Measurements from ENCODE around the gene APEH. TPM values are rescaled to one million over a fixed set of nuclear protein-coding genes. Genes with fewer than 3 reads are reported as not detected.

The APEH gene
- total and polyA plus RNA-seq, 2 experiments from 2014 or later, result 170 to 264 TPM

- H3K27ac Mint-ChIP-seq, result no peak overlapping the region
- DNase-seq (ENCODE audit: low spot score) (no peak), ATAC-seq (no peak)
- no peaks in the 10 kb centered on the region for H3K9me2 ChIP-seq (ENCODE audit: insufficient read depth)
- no peak overlapping the region for H3K4me3 Mint-ChIP-seq
- H3K27me3 Mint-ChIP-seq (ENCODE audit: insufficient read depth, low read depth, poor library complexity), result peaks cover 1% of the 10 kb centered on the region
- H3K27me3 ChIP-seq (ENCODE audit: insufficient read depth), result no peaks in the 10 kb centered on the region
- no peaks in the 10 kb centered on the region for H3K79me2 ChIP-seq (replicated peaks; ENCODE audit: insufficient read depth)
- H3K9me3 Mint-ChIP-seq, result peaks cover 10% of the 10 kb centered on the region; the same call in 2 of the 3 replicates
- H3K4me2 ChIP-seq, result no peak overlapping the region
- no peaks in the 10 kb centered on the region for H3K36me3 ChIP-seq (ENCODE audit: insufficient read depth)
- peaks cover 15% of the 10 kb centered on the region; the same call in 2 of the 3 replicates for H3K36me3 Mint-ChIP-seq (ENCODE audit: low read depth)
- H4K20me1 ChIP-seq (replicated peaks; ENCODE audit: insufficient read depth), result no peaks in the 10 kb centered on the region; the same call in 1 of the 2 replicates
- no peak overlapping the region for H3K27ac ChIP-seq (ENCODE audit: low read depth)
- H3K4me1 ChIP-seq (ENCODE audit: insufficient read depth), result no peaks in the 10 kb centered on the region
- H2AFZ ChIP-seq, result no peak overlapping the region
- no peaks in the 10 kb centered on the region for H3K4me1 Mint-ChIP-seq
- TF ChIP-seq POLR2AphosphoS5 (IDR thresholded peaks at IDR 0.05; ENCODE audit: low read depth) (no peak), NANOG (IDR thresholded peaks at IDR 0.05; ENCODE audit: borderline replicate concordance) (no peak), ZNF331 (CRISPR knock-in tag; IDR thresholded peaks at IDR 0.05; ENCODE audit: low read depth) (no peak), JUNB (IDR thresholded peaks at IDR 0.05; ENCODE audit: unreplicated experiment) (no peak), EZH2phosphoT487 (IDR thresholded peaks at IDR 0.05; ENCODE audit: unreplicated experiment) (no peak), CREB1 (CRISPR knock-in tag; IDR thresholded peaks at IDR 0.05; ENCODE audit: low read depth) (no peak), CTCF (conservative IDR thresholded peaks at IDR 0.05; ENCODE audit: low read depth in 2 of 2) (no peak), ZNF462 (CRISPR knock-in tag; IDR thresholded peaks at IDR 0.05) (no peak), REST (IDR thresholded peaks at IDR 0.05; ENCODE audit: unreplicated experiment) (no peak), ETS1 (IDR thresholded peaks at IDR 0.05) (no peak), STAT1 (IDR thresholded peaks at IDR 0.05; ENCODE audit: unreplicated experiment) (no peak), EZH2 (IDR thresholded peaks at IDR 0.05; ENCODE audit: low read depth, unreplicated experiment) (no peak), ZNF114 (CRISPR knock-in tag; IDR thresholded peaks at IDR 0.05) (no peak)
- no peak overlapping the region for H3K4me3 ChIP-seq
- no peaks in the 10 kb centered on the region for H3F3A ChIP-seq (replicated peaks; ENCODE audit: low read depth)
Measured at GRCh38 chr3:49629451-49629850, 44.7 kb upstream of the APEH start.

Data from GM23338 (cell line).